ENCODE measurements around the gene MACIR. TPM values are rescaled to one million over a fixed set of nuclear protein-coding genes. Genes with fewer than 3 reads are reported as not detected.

Gene MACIR
- polyA plus RNA-seq, 3 donors = 1.2 to 1.9 (median 1.9) TPM

DNA sequence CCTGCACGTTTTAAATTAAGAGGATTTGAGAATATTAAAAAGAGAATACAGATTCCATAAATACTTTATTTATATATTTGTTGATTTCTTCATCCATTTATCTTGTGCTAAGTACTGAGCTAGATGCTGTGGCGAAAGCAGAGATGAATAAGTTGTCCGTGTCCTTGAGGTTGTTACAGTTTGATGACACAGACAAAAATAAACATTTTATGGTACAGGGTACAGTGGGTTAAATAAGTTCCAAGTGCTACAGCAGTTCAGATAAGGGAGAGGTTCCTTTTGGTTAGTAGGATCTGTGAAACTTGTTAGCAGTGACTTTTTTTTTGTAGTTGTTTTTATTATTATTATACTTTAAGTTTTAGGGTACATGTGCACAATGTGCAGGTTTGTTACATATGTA, 50.2 kb downstream of the MACIR start:
- TF ChIP-seq, protein P1, sequence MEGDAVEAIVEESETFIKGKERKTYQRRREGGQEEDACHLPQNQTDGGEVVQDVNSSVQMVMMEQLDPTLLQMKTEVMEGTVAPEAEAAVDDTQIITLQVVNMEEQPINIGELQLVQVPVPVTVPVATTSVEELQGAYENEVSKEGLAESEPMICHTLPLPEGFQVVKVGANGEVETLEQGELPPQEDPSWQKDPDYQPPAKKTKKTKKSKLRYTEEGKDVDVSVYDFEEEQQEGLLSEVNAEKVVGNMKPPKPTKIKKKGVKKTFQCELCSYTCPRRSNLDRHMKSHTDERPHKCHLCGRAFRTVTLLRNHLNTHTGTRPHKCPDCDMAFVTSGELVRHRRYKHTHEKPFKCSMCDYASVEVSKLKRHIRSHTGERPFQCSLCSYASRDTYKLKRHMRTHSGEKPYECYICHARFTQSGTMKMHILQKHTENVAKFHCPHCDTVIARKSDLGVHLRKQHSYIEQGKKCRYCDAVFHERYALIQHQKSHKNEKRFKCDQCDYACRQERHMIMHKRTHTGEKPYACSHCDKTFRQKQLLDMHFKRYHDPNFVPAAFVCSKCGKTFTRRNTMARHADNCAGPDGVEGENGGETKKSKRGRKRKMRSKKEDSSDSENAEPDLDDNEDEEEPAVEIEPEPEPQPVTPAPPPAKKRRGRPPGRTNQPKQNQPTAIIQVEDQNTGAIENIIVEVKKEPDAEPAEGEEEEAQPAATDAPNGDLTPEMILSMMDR (IDR thresholded peaks at IDR 0.05) = no peak
- H3K9me3 Mint-ChIP-seq = peaks cover 0 to 5% (median 4%) of the 10 kb centered on the region in 7 donors
- H3K4me3 Mint-ChIP-seq = no peak overlapping the region
- no peak overlapping the region for H3K4me2 ChIP-seq (replicated peaks; ENCODE audit: extremely low read depth, low read length, poor library complexity, severe bottlenecking)
- no peaks in the 10 kb centered on the region for H3K36me3 Mint-ChIP-seq
- H3K27me3 Mint-ChIP-seq (ENCODE audit: low read depth in 3 of 3) = peaks cover 0 to 4% (median 0%) of the 10 kb centered on the region in 3 donors
- no peaks in the 10 kb centered on the region for H3K4me1 Mint-ChIP-seq
- no peaks in the 10 kb centered on the region for H3K9me3 ChIP-seq (replicated peaks in 1 of 2; ENCODE audit: control insufficient read depth in 1 of 2, insufficient read depth in 1 of 2, low read length in 2 of 2)
- no peak for DNase-seq
- H3K27ac ChIP-seq (ENCODE audit: low read depth in 1 of 2, low read length in 2 of 2) = no peak overlapping the region
- H4K20me1 ChIP-seq (ENCODE audit: insufficient read depth, low read length) = no peaks in the 10 kb centered on the region
- H3K79me2 ChIP-seq (ENCODE audit: insufficient read depth, low read length) = no peaks in the 10 kb centered on the region
- H3K9ac ChIP-seq (ENCODE audit: insufficient read depth, low read length, poor library complexity, severe bottlenecking) = no peak overlapping the region
- H3K27ac Mint-ChIP-seq = no peak overlapping the region
- H3K27me3 ChIP-seq (ENCODE audit: control insufficient read depth in 2 of 2, insufficient read depth in 2 of 2, low read length in 2 of 2) = no peaks in the 10 kb centered on the region
- no peaks in the 10 kb centered on the region for H3K36me3 ChIP-seq (replicated peaks in 1 of 2; ENCODE audit: control insufficient read depth in 1 of 2, insufficient read depth in 2 of 2, low read length in 2 of 2)
- H3K4me1 ChIP-seq (ENCODE audit: control insufficient read depth in 1 of 2, insufficient read depth in 2 of 2, low read length in 2 of 2) = no peaks in the 10 kb centered on the region
- intact Hi-C loops (cut with micrococcal nuclease) = no loop called here
- 92% methylated on average over 2 of the region's 3 CpGs for WGBS (ENCODE audit: insufficient coverage)
- no peak overlapping the region for H3K4me3 ChIP-seq (replicated peaks in 1 of 3; ENCODE audit: low read depth in 2 of 3, low read length in 3 of 3)
- no peak overlapping the region for H2AFZ ChIP-seq (ENCODE audit: insufficient read depth, low read depth, low read length, poor library complexity, severe bottlenecking)

DNA sequence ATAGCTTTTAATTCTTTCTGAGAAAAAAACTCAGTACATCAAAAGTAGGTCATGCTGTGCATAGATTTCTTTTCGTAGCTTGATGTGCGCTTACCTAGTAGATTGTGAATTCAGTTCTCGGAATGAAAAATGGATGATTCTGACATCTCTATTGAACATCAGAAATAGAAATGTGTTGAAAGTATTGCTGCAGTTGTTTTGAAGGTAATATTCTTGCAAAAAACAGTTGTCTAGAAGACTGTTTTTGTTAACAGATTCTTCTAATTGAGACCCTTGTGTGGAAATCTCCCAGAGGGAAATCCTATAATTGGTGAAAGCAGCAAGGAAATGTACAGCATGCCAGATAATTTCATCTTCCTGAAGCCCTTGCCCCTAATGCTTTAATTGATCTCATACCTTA, 54.5 kb downstream of the MACIR start:
- H3K9ac ChIP-seq (ENCODE audit: insufficient read depth, low read length, poor library complexity, severe bottlenecking) = no peak overlapping the region
- H3K9me3 ChIP-seq (replicated peaks in 1 of 2; ENCODE audit: control insufficient read depth in 1 of 2, insufficient read depth in 1 of 2, low read length in 2 of 2) = no peaks in the 10 kb centered on the region
- no peak for DNase-seq
- no CpG with 5 or more reads among the region's 3 CpGs for WGBS (ENCODE audit: insufficient coverage)
- H3K27me3 Mint-ChIP-seq (ENCODE audit: low read depth in 3 of 3) = peaks cover 0 to 1% (median 1%) of the 10 kb centered on the region in 3 donors
- no peak overlapping the region for H3K27ac Mint-ChIP-seq
- no peaks in the 10 kb centered on the region for H3K4me1 ChIP-seq (ENCODE audit: control insufficient read depth in 1 of 2, insufficient read depth in 2 of 2, low read length in 2 of 2)
- H2AFZ ChIP-seq (ENCODE audit: insufficient read depth, low read depth, low read length, poor library complexity, severe bottlenecking) = no peak overlapping the region
- H3K4me3 ChIP-seq (replicated peaks in 1 of 3; ENCODE audit: low read depth in 2 of 3, low read length in 3 of 3) = no peak overlapping the region
- peaks cover 0 to 7% (median 1%) of the 10 kb centered on the region in 7 donors for H3K9me3 Mint-ChIP-seq
- no peak overlapping the region for H3K27ac ChIP-seq (ENCODE audit: low read depth in 1 of 2, low read length in 2 of 2)
- no peaks in the 10 kb centered on the region for H3K79me2 ChIP-seq (ENCODE audit: insufficient read depth, low read length)
- H4K20me1 ChIP-seq (ENCODE audit: insufficient read depth, low read length) = no peaks in the 10 kb centered on the region
- TF ChIP-seq, protein P1 (IDR thresholded peaks at IDR 0.05) = no peak
- H3K4me2 ChIP-seq (replicated peaks; ENCODE audit: extremely low read depth, low read length, poor library complexity, severe bottlenecking) = no peak overlapping the region
- H3K36me3 ChIP-seq (replicated peaks in 1 of 2; ENCODE audit: control insufficient read depth in 1 of 2, insufficient read depth in 2 of 2, low read length in 2 of 2) = no peaks in the 10 kb centered on the region
- intact Hi-C loops (cut with micrococcal nuclease) = no loop called here
- no peaks in the 10 kb centered on the region for H3K36me3 Mint-ChIP-seq
- H3K27me3 ChIP-seq (ENCODE audit: control insufficient read depth in 2 of 2, insufficient read depth in 2 of 2, low read length in 2 of 2) = no peaks in the 10 kb centered on the region
- no peaks in the 10 kb centered on the region for H3K4me1 Mint-ChIP-seq
- no peak overlapping the region for H3K4me3 Mint-ChIP-seq
